CD4-positive, alpha-beta T cell treated with Interleukin-17A for 4 hours (primary cell): ENCODE measurements around the gene MAP3K8.
"Not testable (repeated sequence)": the region's sequence is repeated elsewhere in the genome, so short reads cannot be mapped to it uniquely, and the experiment has no call there.

Experiments
- DNase-seq: peaks from one replicate; pipeline ENCODE4 v3.0.0-alpha.2; 2020; ENCODE audit warnings: mixed read lengths

Gene MAP3K8

GRCh38 chr10:30453764-30454527 is 20.0 kb downstream of the MAP3K8 start:
- DNase-seq = no peak

- DNase-seq = no peak
These were observed 20.9 kb downstream of the MAP3K8 start for GRCh38 chr10:30454744-30455510.

GRCh38 chr10:30455816-30456215 is 21.8 kb downstream of the MAP3K8 start:
- DNase-seq = peak; percentile 41

- DNase-seq = peak; percentile 58
These were observed 22.3 kb downstream of the MAP3K8 start for GRCh38 chr10:30456266-30456665.

GRCh38 chr10:30459283-30459682 is 25.3 kb downstream of the MAP3K8 start:
- no peak for DNase-seq

GRCh38 chr10:30460121-30460520 is 26.1 kb downstream of the MAP3K8 start:
- DNase-seq = no peak

- DNase-seq = no peak
These were observed 28.5 kb downstream of the MAP3K8 start for GRCh38 chr10:30462513-30462912.

- DNase-seq = no peak
These were observed 30.0 kb downstream of the MAP3K8 start for GRCh38 chr10:30463944-30464451.

GRCh38 chr10:30464675-30465074 is 30.7 kb downstream of the MAP3K8 start:
- no peak for DNase-seq

- no peak for DNase-seq
These were observed 32.5 kb downstream of the MAP3K8 start for GRCh38 chr10:30466445-30466844.

- no peak for DNase-seq
These were observed 33.8 kb downstream of the MAP3K8 start for GRCh38 chr10:30467651-30468338.

- no peak for DNase-seq
These were observed 38.6 kb downstream of the MAP3K8 start for GRCh38 chr10:30472414-30473155.

GRCh38 chr10:30475515-30475914 is 41.5 kb downstream of the MAP3K8 start:
- DNase-seq = not testable (repeated sequence)

GRCh38 chr10:30476511-30477155 is 42.6 kb downstream of the MAP3K8 start:
- no peak for DNase-seq

- not testable (repeated sequence) for DNase-seq
These were observed 45.5 kb downstream of the MAP3K8 start for GRCh38 chr10:30479513-30479912.

GRCh38 chr10:30481603-30482002 is 47.6 kb downstream of the MAP3K8 start:
- DNase-seq = no peak

GRCh38 chr10:30488316-30488715 is 54.3 kb downstream of the MAP3K8 start:
- DNase-seq = no peak

GRCh38 chr10:30489346-30489745 is 55.4 kb downstream of the MAP3K8 start:
- no peak for DNase-seq

GRCh38 chr10:30490289-30491000 is 56.5 kb downstream of the MAP3K8 start:
- no peak for DNase-seq

GRCh38 chr10:30491204-30491915 is 57.4 kb downstream of the MAP3K8 start:
- no peak for DNase-seq
